GM21619 (cell line): ENCODE data around the gene GPX3.
A peak's percentile ranks its signal among the peaks of the same experiment; 100 is the strongest.

ENCODE experiments used
- ATAC-seq: cut with Tn5 transposase; IDR thresholded peaks from one replicate; pipeline ENCODE4 v1.9.1; 2021; ENCODE audit not compliant: unreplicated experiment

Gene GPX3

DNA sequence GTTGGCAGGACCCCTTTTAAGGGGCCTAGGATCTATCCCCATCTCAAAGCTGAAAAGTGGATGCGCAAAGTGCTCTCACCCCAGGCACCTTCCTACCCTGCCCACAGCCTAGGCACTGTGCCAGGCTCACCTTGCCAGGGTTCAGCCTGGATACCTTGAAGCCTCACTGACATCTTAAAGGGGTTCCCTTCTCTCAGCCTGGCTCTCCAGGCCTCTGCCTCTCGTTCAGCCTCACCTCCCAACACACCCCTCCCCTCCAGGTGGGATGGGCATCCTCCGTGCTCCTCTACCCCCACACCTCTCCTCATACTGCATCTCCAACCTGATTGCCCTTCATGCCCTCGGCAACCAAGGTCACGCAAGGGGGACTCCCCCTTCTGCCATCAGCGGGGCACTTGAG, 34.9 kb downstream of the GPX3 start:
- no peak for ATAC-seq

DNA sequence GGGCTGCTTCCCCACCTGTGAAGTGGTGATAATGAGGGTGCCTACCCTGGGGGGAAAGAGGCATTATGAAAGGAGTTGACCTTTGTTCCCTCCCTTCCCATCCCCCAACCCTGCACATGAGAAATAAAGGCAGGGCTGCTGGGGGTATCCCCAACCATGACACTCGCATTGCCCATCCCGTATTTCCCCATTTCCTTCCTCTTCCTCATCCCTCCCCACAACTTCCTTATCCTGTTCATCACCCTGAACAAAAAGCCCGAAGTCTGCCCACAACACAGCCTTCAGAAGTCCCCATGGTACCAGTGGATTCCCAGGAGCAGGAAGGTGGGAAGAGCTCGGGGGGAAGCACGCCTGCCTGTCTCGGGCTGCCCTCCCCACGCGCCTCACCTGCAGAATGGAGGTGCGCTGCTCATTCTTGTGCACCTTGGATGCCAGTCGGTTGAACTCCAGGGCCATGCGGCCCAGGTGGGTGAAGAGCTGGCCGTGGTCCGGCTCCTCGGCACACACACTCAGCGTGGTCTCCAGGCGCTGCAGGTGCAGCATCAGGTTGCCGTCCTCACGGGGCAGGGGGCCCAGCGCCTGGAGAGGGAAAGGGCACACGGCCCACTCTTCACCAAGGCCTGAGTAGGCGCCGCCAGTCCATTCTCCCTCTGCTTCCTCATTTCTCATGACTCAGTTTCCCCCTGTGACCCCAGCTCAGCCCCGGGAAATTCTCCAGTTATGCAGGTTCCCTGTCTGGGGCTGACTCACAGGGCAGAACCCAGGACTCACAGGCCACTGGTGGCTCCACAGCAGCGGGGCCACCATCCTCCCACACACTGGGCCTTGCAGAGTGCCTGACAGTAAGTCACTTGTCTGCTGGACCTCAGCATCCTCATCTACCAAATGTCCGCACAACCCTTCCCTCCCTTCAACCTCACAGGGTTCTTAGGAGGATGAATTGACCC, 36.3 kb downstream of the GPX3 start:
- ATAC-seq = no peak

DNA sequence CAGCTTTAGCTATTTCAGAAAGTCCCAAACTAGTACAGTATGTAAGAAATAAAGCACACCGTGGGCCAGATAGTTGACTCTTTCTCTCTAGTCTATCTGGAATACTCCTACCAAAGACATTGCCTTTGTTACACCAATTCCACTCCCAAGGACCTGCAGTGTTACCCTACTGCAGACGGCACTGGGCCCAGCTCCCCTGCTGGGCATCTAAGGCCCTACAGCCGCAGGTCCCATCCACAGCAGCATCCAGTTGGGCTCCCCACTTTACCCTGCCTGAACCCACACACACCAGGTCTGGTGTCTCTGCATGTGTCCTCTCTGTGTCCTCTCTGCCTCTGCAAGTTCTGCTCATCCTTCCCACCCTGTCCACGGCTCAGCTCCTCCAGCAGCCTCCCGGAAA, 37.9 kb downstream of the GPX3 start:
- no peak for ATAC-seq

DNA sequence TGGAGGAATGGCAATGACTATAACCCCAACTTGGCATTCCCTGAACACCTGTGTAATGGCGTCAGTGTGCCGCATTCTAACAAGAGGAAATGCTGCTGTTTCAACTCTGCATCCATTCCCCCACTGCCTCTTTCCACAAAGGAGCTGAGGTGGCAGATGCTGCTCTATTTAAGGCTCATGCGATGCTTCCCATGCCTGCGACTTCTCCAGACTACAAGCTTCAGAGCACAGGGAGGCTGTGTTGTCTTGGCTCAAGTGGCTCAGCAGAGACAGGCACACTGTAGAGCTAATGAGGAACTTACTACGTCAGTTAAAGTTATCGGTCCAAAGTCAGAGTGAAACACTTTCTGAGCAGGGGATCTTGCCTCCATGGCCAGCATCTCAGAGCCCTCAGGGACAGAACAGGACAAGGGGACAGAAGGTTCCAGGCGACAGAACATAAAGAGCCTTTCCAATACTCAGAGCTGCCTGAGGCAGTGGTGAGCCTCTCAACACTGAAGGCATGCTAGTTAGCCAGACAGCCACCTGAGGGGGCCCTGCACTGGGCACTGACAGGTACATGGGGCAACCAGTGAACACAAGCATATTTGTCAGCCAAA, 38.6 kb downstream of the GPX3 start:
- no peak for ATAC-seq

DNA sequence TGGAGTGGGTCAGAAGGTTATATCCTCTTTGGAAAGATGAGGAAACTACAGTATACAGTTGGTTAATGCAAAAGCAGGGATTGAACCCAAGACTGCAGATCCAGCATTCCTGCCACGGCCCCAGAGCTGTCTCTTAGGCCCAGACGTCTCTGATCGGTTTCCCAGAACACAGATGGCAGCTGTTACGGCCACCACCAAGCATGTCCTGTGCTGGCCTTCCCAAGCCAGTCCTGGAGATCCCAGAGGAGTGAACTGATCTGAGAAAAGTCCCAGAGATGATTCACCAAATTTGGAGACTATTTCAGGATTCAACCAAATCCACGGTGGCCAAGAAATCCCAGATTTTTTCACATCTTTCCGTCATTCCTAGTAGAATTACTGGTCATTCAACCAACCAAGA, 40.4 kb downstream of the GPX3 start:
- no peak for ATAC-seq

DNA sequence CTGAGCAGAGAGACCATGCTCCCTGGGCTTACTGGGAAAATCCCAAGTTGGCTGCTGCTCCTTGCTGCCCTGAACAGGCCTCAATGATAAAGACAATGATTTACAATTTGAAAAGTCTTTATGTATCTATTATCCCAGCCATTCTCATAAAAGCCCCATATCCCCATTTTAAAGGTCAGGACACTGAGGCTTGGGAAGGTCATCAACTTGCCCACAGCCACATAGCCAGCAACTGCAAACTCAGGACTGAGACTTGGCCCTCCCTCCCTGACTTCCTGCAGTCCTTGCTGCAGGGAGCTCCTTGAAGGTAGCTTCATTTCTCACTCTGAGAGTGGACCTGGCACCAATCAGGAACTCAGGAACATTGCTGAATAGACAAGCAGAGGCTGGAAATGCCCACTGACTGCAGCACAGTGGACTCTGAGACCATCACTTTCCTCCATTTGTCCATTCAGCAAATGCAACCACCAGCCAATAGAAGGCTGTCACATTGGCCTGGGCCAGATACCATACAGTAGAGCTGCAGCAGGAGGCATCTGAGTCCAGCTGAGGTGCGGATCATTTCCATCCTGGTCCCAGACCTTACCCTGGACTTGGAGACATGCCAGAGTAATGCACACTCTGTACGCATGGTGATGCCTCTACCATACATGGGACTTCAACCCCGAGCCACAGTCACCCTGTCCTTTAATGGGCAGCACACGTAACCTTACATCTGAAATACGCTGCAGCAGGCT, 42.2 kb downstream of the GPX3 start:
- ATAC-seq = no peak

DNA sequence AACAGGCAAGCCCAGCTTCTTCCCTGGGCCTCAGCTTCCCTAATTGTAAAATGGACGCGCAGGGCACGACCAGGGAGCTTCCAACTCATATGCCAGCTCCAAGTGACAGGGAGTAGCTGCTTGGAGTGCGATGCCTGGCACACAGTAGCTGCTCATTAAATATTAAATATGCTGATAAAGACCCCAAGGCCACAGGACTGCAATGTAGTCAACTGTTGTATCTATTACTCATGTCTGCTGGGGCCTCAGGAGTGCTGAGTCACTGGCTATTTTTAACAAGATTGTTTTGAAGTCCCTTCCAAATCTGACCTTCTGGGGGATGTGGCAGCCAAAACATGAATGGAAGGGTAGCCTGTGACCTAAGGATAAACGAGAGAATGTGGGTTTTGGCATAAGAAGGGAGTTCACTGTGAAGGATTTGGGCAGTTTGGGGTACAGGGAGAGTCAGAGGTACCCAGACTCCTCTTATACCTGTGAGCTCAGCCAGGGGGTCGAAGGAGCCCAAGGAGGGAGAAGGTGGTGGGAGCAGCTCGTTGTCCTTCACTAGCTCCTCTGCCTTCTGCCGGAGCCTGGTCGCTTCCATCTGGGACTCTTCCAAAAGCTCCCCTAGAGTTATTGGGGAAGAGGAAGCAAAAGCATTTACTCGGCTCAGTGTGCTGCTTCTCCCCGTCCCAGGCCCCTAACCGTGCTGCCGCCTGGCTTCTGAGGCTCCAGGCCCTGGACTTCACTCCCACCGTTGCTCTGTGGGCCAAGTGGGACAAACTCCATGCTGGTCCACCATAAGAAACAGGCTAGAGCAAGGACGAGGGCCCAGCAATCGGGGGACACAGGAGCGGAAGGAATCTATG, 43.0 kb downstream of the GPX3 start:
- ATAC-seq = no peak

DNA sequence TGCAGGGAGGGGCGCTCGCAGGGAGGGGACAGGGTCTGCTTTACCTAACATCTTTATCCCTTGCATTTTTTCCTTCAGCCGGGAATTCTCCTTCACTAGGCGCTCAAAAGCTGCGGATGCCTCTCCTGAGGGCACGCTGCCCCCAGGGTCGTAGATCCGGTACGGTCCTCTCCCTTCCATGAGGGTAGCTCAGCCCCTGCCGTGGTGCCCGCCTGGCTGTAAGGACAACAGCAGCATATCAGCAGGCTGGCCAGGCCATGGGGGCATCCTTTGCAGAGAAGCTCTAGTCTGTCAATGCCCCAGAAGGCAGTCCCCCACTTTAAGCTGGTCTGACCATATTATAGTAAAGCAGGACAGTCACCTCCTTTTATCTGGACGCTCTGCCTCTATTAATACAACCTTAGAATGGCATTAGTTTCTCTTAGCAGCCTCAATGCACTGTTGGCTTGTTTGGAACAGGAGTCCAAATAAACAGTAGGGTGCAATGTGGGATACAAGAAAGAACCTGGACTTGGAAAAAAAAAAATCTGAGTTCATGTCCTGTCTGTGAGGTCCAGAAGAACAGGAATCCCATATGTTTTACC, 44.6 kb downstream of the GPX3 start:
- ATAC-seq = no peak

DNA sequence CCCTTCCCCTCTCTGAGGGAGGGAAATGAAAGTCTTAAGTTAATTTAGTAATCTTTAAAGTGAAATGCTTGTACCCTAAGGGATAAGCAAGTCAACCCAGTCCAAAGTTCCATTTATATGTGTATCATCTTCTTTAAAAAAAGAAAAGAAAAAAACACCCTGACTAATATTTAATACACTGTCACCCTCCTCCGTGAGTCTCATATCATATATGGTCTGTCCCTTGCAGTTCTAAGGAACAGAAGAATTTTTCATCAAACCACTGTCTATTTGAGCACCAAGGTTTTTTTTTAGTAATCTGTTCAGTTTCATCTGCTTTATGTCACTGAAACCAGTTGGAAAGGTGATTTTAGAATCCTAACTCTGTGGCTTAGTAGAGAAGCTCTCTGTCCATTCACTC, 45.2 kb downstream of the GPX3 start:
- ATAC-seq = no peak

DNA sequence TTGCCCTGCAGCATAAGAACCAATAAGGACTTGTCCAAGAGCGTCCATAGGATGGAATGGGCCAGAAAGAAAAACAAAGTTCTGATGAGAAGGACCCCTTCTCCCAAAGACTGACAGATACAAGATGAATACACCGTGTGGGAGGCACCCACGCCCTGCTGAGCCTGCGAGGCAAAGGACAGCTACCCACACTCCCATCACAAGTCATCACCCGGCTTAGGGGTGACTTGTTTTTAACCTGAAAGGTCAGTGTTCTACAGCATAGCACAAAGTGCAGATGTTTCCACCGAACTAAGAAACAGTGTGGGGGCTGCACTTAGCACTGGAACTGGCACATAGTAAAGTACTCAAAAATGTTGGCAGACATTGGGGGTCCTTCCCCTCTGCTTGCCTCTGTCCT, 46.5 kb downstream of the GPX3 start:
- no peak for ATAC-seq

DNA sequence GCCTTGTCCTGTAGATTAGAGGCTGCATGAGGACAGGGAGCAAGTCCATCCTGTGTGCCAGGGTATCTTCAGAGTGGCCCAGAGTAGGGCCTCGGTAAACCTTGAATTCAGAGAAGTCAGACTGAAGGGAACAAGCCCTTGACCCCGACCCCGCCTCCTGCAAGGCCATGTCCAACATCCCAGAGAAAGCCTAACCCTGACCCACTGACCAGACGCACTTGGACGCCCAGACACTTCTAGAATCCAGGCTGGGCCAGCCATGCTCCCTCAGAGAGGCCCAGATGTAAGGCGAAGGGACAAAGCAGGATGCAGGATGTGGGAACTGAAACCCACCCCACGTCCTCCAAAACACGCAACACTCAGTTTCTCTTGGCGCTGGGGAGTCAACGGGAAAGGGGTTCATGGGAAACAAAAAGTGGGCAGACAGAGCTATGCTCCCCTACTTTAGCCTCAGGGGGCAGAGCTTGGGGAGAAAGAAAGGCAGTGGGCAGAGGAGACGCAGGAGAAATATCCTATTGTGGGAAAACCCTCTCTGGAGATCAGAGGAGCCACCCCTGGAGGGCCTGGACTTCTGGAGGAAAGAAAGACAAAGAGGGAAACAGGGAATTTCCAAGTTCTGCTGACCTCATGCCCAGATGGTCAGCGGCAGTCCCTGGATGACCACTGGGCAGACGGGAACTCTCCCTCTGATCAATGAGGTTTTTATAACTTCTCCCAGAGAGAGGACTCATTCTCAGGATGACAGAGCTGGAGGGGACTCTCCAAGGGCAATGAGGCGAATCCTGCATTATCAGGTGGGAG, 47.4 kb downstream of the GPX3 start:
- peak; percentile 2 for ATAC-seq

DNA sequence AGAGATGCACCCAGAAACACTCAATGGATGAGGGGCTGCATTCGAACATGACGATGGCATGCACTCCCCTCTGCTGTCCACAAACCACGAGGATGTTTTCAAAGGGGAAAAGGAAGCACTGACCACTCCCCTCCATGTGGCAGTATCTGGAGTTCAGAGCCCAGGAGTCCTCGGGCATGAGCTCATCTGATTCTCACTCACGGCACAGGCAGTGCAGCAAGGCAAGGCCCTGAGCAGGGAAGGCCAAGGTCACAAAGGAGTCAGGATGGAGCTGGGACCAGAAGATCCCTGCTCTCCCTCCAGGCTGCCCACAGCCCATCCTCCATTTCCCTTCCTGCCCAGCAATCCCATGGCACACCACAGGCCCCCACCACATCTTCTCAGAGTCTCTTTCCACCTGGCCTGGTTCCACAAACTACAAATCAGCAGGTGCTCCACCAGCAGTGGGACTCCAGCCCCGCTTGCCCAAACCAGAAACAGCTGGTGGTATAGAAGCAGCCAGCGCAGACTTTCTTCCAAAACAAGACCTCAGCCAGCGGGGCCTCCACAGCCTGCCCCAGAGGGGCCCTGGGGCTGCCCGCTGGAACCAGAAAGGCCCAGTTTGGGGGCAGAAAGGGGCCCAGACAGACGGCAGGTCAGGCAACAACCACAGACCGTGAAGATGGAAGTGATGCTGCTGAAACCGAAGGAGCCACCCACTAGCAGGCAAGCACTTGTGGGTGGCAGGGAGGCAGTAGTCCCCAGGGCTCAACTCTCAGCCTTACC, 48.2 kb downstream of the GPX3 start:
- peak; percentile 56 for ATAC-seq

DNA sequence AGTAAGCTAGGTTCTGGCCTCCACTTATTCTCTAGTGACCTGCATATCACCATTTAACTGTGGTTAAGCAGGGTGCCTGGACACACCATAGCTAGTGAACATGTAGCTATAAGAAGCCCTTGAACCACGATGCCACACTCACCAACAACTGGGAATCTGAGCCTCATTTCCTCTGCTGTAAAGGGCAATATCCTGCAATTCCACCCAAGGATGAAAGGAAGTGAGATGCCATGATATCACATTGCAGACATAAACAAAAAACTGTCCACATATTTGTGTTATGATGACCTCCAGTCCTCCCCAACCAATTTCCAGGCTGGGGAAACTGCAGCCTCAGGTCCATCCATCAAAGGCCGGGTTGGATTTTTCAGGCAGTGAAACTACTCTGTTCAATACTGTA, 50.1 kb downstream of the GPX3 start:
- ATAC-seq = no peak

DNA sequence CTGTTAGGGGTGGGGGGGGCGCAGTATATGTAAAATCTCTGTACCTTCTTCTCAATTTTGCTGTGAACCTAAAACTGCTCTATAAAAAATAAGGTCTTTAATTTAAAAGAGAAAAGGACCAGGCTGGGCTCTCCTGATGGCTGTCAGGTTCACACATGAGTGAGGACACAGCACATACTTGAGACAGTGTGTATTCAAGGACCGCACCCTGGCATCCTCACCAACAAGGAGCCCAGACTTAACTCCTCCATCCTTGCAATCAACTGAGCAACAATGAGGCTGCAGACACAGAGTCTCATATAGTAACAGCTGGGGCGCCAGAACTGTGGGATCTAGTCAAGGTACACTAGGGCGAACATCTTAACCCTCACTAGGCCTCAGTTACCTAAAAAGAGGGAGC, 50.6 kb downstream of the GPX3 start:
- ATAC-seq = no peak

DNA sequence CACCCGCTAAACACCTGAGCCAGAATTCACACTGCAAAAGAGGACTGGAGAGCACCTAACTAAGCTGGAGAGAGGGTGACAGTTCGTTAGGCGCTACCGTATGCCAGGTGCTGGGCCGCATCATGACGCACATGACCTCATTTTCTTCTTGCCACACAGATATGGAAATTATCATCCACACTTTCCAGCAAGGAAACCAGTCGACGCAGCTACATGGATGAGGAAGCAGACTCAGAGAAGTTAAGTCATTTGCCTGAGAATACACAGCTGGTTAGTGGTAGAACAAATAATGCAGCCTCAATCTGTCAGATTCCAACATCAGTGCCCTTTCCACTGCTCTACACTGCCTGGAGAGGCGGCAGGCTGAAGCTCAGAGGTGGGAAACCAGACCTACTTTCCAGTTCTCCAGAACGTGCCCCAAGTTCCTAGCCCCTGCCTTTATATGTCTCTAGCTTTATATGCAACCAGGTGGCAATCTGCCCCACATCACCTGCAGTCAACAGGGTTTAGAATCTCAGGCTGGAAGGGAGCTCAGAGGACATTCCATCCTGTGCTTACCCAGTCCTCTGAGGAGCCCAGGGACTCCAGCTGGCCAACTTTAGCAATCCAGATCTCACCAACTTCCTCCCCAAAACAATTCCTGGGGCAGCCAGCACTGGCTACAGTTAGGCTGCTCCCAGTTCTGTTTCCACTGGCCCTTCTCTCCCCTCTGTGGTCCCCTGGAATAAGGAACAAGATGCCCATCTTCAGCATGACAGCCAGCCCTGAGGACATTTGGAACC, 51.6 kb downstream of the GPX3 start:
- no peak for ATAC-seq

DNA sequence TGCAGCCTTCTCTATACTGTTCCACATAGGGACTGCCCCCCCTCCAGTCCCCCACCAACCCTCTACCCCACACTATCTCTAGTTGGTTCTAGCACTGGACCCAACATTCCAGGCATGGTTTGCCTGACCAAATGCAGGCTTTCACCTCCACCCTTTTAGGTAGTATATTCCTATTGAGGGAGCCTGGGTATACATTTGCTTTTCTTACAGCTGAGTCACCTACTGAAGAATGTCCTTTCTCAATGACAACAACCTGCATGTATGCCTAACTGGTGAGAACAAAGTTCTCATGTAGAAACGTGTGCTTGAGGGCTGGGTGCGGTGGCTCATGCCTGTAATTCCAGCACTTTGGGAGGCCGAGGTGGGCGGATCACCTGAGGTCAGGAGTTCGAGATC, 52.2 kb downstream of the GPX3 start:
- no peak for ATAC-seq

DNA sequence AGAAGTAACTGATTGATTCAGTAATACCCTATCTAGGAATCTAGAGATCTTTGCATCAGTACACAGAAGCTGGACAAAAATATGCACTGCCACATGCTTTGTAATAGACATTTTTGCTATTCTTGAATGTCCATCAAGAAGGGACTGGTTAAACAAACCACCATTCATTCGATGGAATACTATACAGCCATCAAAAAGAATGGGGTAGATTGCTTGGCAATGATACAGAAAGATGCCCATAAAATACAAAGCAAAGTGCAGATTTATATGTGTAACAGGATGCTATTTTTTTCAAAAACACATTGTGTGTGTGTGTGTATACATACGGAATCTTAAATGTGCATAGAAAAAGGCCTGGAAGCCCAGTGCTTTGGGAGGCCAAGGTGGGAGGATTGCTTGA, 52.9 kb downstream of the GPX3 start:
- ATAC-seq = no peak

DNA sequence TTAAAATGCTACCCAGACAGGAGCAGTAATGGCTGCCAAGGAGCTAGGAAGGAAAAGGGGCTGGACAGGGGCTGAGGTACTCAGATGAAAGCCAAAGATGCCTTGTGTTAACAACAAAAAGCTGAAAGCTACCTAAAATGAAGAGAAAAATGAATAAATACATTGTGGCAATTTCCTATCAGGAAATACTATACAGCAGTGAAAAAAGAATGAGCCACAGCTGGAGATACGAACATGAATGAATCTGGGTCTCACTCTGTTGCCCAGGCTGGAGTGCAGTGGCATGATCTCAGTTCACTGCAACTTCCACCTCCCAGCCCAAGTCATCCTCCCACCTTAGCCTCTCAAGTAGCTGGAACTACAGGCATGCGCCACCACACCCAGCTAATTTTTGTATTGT, 54.2 kb downstream of the GPX3 start:
- no peak for ATAC-seq
